Measurements from ENCODE around the gene OPN3.

OPN3 gene

GRCh38 chr1:241630476-241630875 is 9.7 kb downstream of the OPN3 start (continued):
- TF ChIP-seq, protein P1, sequence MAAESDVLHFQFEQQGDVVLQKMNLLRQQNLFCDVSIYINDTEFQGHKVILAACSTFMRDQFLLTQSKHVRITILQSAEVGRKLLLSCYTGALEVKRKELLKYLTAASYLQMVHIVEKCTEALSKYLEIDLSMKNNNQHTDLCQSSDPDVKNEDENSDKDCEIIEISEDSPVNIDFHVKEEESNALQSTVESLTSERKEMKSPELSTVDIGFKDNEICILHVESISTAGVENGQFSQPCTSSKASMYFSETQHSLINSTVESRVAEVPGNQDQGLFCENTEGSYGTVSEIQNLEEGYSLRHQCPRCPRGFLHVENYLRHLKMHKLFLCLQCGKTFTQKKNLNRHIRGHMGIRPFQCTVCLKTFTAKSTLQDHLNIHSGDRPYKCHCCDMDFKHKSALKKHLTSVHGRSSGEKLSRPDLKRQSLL (tag by site-specific recombination; IDR thresholded peaks at IDR 0.05) = no peak
- no peak for TF ChIP-seq SCRT1 (tag by site-specific recombination; IDR thresholded peaks at IDR 0.05; ENCODE audit: borderline replicate concordance)
- TF ChIP-seq SP3 (tag by site-specific recombination; IDR thresholded peaks at IDR 0.05) = no peak
- TF ChIP-seq ZNF843 (tag by site-specific recombination; IDR thresholded peaks at IDR 0.05) = peak; percentile 68; the same call in 1 of the 2 replicates
- no peak for TF ChIP-seq ZNF704 (tag by site-specific recombination; IDR thresholded peaks at IDR 0.05)
- TF ChIP-seq, protein P2, sequence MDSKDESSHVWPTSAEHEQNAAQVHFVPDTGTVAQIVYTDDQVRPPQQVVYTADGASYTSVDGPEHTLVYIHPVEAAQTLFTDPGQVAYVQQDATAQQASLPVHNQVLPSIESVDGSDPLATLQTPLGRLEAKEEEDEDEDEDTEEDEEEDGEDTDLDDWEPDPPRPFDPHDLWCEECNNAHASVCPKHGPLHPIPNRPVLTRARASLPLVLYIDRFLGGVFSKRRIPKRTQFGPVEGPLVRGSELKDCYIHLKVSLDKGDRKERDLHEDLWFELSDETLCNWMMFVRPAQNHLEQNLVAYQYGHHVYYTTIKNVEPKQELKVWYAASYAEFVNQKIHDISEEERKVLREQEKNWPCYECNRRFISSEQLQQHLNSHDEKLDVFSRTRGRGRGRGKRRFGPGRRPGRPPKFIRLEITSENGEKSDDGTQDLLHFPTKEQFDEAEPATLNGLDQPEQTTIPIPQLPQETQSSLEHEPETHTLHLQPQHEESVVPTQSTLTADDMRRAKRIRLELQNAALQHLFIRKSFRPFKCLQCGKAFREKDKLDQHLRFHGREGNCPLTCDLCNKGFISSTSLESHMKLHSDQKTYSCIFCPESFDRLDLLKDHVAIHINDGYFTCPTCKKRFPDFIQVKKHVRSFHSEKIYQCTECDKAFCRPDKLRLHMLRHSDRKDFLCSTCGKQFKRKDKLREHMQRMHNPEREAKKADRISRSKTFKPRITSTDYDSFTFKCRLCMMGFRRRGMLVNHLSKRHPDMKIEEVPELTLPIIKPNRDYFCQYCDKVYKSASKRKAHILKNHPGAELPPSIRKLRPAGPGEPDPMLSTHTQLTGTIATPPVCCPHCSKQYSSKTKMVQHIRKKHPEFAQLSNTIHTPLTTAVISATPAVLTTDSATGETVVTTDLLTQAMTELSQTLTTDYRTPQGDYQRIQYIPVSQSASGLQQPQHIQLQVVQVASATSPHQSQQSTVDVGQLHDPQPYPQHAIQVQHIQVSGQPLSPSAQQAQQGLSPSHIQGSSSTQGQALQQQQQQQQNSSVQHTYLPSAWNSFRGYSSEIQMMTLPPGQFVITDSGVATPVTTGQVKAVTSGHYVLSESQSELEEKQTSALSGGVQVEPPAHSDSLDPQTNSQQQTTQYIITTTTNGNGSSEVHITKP (tag by site-specific recombination; IDR thresholded peaks at IDR 0.05) = no peak
- TF ChIP-seq GLIS1 (tag by site-specific recombination; IDR thresholded peaks at IDR 0.05) = no peak
- peak; percentile 38; the same call in 1 of the 2 replicates for TF ChIP-seq ZXDB (tag by site-specific recombination; IDR thresholded peaks at IDR 0.05)
- TF ChIP-seq ZSCAN16 (tag by site-specific recombination; IDR thresholded peaks at IDR 0.05) = no peak
- no peak for TF ChIP-seq ZNF350 (tag by site-specific recombination; IDR thresholded peaks at IDR 0.05)
- TF ChIP-seq ZNF274 (IDR thresholded peaks at IDR 0.05; ENCODE audit: low read length) = no peak
- no peak for TF ChIP-seq ZNF274 (tag by site-specific recombination; IDR thresholded peaks at IDR 0.05; ENCODE audit: borderline replicate concordance)
- TF ChIP-seq ZNF112 (tag by site-specific recombination; IDR thresholded peaks at IDR 0.05) = no peak
- TF ChIP-seq, protein P3, sequence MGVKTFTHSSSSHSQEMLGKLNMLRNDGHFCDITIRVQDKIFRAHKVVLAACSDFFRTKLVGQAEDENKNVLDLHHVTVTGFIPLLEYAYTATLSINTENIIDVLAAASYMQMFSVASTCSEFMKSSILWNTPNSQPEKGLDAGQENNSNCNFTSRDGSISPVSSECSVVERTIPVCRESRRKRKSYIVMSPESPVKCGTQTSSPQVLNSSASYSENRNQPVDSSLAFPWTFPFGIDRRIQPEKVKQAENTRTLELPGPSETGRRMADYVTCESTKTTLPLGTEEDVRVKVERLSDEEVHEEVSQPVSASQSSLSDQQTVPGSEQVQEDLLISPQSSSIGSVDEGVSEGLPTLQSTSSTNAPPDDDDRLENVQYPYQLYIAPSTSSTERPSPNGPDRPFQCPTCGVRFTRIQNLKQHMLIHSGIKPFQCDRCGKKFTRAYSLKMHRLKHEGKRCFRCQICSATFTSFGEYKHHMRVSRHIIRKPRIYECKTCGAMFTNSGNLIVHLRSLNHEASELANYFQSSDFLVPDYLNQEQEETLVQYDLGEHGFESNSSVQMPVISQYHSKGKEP (tag by site-specific recombination; IDR thresholded peaks at IDR 0.05) = peak; percentile 32; the same call in 1 of the 2 replicates
- TF ChIP-seq ZFP41 (tag by site-specific recombination; IDR thresholded peaks at IDR 0.05; ENCODE audit: borderline replicate concordance) = no peak
- peak; percentile 70 for TF ChIP-seq OSR2 (tag by site-specific recombination; IDR thresholded peaks at IDR 0.05)
- TF ChIP-seq, protein P4, sequence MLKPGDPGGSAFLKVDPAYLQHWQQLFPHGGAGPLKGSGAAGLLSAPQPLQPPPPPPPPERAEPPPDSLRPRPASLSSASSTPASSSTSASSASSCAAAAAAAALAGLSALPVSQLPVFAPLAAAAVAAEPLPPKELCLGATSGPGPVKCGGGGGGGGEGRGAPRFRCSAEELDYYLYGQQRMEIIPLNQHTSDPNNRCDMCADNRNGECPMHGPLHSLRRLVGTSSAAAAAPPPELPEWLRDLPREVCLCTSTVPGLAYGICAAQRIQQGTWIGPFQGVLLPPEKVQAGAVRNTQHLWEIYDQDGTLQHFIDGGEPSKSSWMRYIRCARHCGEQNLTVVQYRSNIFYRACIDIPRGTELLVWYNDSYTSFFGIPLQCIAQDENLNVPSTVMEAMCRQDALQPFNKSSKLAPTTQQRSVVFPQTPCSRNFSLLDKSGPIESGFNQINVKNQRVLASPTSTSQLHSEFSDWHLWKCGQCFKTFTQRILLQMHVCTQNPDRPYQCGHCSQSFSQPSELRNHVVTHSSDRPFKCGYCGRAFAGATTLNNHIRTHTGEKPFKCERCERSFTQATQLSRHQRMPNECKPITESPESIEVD (tag by site-specific recombination; IDR thresholded peaks at IDR 0.05) = peak; percentile 66

GRCh38 chr1:241630005-241630404 is 10.2 kb downstream of the OPN3 start:
- CTCF ChIA-PET = interaction anchor here (0.6 to 2.1 kb wide), 7 partner anchors 9 to 221 kb away, joined by 3 to 20 read pairs (median 4); partner anchors contain the start of gene EXO1
- POLR2A ChIA-PET = interaction anchor here (1.2 kb wide), 1 partner anchor 11 kb away, joined by 4 read pairs; no protein-coding TSS in a partner anchor
- TF ChIP-seq ZNF645 (tag by site-specific recombination; IDR thresholded peaks at IDR 0.05) = no peak
- TF ChIP-seq ZNF341 (tag by site-specific recombination; IDR thresholded peaks at IDR 0.05; ENCODE audit: low read depth) = no peak
- no peak for TF ChIP-seq ZNF501 (tag by site-specific recombination; IDR thresholded peaks at IDR 0.05)
- no peak for TF ChIP-seq ZNF513 (tag by site-specific recombination; IDR thresholded peaks at IDR 0.05)
- TF ChIP-seq ZNF558 (tag by site-specific recombination; IDR thresholded peaks at IDR 0.05) = no peak
- no peak for TF ChIP-seq ZNF560 (tag by site-specific recombination; IDR thresholded peaks at IDR 0.05; ENCODE audit: borderline replicate concordance)
- H3K4me1 ChIP-seq (ENCODE audit: control insufficient read depth, insufficient read depth, low read length) = peaks cover 15% of the 10 kb centered on the region
- peaks cover 0 to 7% of the 10 kb centered on the region in 2 experiments; a peak in 1 of 3 replicates for H3K36me3 ChIP-seq (ENCODE audit: control insufficient read depth in 2 of 2, insufficient read depth in 1 of 2, low read length in 2 of 2)
- no peak overlapping the region for H3K27ac ChIP-seq (ENCODE audit: extremely low read depth, low read depth, low read length)
- H3K9me3 ChIP-seq (ENCODE audit: control insufficient read depth, insufficient read depth, low read depth, low read length) = no peaks in the 10 kb centered on the region
- H3K4me3 ChIP-seq (ENCODE audit: low read depth, low read length) = no peak overlapping the region

Data from HEK293 (cell line).